ENCODE results near the gene NFIA.

The NFIA gene

DNA sequence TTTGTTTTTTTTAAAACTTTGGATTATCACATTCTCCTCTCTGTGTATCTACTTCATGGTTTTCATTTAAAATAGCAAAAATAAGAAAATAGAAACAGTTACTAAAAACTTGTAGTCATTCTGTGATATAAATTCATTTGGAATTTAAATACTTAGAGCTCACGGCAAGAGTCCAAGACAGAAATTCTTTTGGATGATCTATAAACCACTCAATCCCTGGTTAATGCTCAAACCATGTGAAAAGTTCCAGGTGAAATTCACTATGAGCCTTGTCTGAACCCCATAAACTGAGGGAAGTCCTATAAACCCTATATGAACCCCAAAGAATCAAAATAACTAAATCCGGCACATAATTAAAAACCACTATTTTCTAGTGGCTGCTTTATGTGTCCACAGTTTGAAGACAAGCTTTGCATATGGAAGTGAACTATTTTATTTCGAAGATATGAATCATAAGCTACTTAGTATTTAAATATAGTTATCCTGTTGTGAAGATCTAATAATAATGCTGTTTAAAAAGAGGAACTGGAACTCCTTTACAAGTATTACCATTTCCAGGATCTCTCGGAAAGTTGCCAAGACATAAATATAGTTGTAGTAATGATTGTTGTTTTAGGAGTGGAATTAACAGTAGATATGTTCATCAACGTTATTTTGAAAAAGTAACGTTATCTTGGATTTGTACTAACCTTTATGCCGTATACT is 163.5 kb downstream of the NFIA start:
- DNase-seq (ENCODE audit: low read depth, low spot score), result no peak

DNA sequence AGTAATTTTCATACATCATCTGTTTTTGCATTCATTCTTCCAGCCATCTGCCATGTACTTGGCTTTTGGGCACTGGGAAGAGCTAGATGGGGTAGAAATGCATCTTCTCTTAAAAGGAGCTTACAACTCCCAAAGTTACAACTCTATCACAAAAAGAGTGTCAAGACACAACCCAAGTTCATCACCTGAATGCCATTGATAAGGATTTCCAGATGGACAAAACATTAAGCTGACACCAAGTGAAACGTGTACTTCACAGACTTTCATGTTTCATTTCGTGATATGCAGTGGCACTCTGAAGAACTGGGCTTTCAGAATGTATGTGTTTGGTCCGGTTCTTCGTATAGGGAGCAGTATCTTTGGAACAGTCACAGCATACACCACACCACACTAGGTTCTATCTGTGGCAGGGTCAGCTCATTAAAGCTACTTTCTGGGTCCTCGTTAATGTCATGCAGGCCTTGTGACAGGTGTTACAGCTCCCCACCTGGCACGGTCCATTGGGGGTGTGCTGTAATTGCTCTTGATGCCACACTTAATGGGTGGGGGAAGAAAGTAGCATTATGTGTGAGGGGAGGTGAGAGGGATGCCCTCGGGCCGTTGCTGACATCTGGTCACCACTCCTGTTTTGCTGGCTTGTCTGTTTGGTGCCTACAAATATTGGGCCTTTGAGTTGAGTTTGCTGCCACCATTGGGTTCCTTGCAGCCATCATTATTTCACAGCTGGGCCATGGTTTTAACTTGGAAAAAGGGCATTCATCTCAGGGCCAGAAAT is 164.9 kb downstream of the NFIA start:
- no peak for DNase-seq (ENCODE audit: low read depth, low spot score)

DNA sequence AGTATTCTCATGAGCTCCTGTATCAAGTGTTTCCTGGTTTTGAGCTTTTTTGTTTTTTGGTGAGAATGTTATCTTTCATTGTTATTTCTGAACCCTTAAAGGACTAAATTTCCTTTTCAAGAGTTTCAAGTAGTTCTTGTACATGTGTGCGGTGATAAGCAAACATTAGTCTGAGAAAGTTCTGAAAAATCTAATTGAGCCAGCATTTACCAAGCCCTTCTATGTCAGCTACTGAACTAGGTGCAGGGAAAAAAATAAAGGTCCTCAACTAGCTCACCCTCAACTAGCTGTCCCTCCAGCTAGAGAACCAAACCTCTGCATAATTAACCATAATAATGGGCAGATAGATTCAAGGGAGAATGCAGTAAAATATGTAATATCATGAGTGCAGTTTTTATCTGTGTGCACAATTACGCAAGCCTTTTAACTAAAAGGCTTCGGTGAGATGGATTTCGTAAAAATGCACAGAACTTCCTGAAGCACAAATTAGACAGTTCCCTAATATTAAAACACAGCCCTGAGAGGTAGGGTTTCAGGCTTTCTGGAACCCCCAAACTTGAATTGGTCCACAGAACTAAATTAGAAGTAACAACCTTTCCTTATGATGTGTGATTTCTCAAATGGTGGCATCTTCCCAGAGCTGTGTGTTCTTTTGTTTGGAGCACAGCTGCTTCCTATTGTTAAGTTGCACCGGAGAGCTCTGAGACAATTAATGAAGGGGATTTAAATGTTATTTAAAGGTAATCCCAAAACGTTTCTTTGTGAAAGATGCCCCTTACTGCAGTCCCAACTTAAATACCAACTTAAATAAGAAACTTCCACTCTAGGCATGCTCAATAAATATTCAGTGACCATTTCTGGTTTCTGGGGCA is 165.8 kb downstream of the NFIA start:
- no peak for DNase-seq (ENCODE audit: low read depth, low spot score)

GRCh38 chr1:61250933-61251332 is 168.6 kb downstream of the NFIA start:
- DNase-seq (ENCODE audit: low read depth, low spot score), result no peak

DNA sequence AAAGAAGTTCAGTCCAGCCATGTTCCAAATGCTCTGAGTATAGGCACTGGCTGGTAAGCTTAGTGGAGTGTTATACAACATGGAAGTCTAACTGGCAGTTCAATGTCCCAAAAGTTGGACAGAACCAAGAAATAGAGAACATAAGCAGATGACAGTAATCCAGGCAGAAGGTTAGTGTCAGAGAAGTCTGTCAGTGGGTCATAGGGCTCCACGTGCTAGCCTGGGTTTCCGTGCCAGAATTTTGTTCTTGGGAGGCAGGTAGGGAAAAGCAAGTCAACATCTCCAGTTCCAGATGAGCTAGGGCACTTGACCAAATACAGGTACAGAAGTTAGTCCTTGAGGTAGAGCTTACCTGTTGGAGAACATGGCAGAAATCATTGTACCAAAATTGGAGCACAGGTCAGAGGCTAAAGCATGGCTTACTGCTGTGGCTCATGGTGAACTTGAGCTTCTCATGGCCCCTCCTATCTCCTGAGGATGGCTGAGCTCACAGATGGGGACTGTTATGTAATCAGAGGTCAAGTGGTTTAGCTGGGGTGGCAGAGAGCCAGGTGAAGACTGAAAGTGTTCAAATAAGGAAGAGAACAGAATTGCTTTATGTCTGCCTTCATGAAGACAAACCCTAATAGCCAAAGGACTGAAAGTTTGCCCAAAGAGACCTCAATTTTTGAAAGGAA is 170.8 kb downstream of the NFIA start:
- DNase-seq (ENCODE audit: low read depth, low spot score), result no peak

DNA sequence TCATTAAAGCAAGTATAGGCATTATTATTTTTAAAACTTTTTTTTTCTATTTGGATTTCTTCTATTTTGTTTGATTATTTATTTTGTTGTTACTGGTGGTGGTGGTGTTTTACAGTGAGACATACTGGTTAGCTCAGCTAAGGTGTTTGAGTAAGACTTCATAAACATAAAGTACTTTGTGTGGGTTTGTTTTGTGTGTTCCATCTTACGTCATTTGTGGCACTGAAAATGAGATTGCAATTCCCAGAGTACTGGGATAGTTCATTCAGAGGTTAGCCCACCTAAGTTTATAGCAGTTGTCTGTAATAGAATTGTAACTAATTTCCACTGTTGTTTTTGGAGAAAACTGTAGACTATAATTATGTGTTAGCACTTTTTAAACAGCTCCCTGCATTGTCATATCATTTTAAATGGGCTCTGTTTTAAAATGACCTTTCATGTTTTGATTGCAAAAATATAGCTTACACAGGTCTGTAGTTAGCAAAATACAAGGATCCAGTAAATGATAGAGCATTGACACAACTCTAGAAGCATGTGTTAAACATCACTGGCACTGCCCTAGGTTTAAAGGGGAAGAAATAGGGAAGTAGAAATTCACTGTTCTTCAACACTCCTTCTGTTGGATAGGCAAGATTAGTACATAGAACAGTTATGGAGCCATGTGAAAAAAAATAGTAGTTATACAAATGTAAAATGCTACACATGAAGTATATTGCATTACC is 171.7 kb downstream of the NFIA start:
- DNase-seq (ENCODE audit: low read depth, low spot score), result no peak

DNA sequence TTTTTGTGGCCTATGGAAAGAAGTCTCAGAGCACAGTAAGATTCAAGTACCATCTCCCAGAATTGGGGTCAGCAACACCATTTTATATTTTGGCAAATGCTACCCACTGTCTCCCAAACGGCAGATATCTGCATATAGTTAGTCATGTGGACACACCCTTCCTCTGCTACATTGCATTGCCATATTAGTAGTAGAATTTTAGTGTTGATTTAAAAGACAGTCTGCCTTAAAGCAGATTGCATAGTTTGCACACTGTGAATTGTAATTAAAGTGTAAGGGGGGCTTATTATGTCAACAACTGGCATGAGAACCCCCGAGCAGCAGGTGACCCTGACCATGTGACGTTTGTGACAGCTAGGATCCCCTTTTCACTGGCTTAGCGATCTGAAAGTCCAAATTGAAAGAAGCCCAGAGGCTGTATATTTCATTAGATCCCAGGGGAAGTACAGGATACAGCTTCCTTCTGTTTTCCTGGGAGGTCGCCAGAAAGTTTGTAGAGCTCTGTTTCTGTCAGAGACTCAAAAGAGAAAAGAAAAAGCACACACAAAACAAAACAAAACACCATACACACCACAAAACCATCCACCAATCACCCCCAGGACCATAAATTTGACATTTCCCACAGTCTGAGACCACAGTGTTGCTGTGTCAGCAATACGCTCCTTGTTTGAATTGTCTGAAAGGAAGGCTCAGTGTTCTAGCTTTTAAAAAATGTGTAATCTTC is 172.4 kb downstream of the NFIA start:
- peak; percentile 48 for DNase-seq (ENCODE audit: low read depth, low spot score)

DNA sequence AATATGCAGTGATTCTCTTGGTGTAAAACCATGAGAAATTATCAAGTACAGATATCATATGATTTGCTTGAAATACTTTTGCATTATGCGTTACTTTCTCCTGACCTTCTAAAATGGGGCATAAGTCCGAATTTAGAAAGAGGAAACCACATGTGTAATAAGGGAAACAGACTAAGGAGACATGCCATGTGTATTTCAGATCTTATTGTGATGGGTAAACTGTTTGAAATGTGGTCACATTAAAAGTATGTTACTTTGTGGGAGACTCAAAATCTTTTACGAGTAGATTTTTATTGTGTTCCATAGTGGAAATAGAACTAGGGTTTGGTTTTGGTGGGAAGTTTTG is 173.0 kb downstream of the NFIA start:
- DNase-seq (ENCODE audit: low read depth, low spot score), result no peak

- no peak for DNase-seq (ENCODE audit: low read depth, low spot score)
Observed at GRCh38 chr1:61259379-61260148, 177.2 kb downstream of the NFIA start.

DNA sequence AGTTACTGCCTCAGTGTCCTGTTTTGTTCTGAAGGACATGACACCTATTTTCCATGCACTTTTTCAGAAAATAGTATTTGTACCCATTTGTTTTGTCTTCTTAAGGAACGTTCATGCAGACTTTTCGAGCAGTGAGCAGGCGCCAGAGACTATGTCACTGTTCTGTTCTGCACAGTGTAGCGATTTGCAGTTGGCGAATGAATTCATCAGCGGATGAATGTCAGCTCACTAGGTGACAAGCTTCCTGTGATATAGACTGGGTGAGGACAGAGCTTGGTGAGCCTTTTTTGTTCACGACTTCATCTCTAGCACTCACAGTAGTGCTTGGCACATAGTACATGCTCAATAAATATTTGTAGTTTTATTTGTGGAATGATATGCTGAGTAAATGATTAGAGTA is 177.8 kb downstream of the NFIA start:
- no peak for DNase-seq (ENCODE audit: low read depth, low spot score)

GRCh38 chr1:61261595-61261994 is 179.2 kb downstream of the NFIA start:
- DNase-seq (ENCODE audit: low read depth, low spot score), result peak; percentile 38

DNA sequence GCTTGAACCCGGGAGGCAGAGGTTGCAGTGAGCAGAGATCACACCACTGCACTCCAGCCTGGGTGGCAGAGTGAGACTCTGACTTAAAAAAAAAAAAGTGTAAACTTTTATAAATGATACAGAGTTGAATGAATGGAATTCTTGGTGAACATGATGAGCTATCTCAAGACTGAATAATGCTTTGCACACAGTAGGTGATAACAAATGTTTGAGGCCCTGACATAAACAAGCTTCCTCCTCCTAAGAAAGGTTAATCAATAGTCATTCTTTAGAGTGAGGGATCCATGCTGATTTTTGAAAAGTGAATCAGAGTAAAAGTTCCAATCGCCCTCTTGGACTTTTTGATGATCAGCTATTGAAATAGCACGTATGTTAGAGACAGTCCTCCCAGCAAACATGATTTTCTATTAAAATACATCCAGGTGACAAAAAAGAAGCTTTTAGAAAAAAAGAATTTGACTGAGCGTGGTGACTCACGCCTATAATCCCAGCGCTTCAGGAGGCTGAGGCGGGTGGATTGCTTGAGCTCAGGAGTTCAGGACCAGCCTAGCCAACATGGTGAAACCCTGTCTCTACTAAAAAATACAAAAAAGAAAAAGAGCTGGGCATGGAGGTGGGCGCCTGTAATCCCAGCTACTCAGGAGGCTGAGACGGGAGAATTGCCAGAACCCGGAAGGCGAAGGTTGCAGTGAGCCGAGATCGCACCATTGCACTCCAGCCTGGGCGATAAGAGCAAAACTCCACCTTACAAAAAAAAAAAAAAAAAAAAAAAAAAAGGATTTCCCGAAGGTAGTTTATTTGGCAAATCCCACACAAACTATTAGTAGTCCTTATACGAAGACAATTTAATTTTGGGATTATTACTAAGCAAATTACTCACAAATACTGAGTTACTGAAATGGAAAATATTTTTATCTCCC is 181.8 kb downstream of the NFIA start:
- DNase-seq (ENCODE audit: low read depth, low spot score), result no peak

DNA sequence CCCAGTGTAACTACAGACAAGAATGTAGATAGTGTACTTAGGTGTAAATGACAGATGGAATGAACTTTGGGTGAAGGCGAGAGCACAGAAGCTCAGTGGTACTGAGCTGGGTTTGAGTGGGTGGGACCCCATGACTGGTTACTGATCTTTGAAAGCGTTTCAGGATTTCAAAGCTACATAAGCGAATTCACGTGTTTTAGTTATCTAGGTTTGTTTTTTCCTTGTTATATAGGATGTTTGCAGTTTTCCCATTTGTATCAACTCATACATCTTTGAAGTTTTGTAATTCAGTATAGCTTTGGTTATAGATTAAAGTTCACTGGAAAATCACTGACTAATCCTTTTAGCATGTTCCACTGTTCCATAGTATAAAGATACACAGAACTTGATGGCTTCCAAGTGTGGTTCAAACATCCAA is 182.5 kb downstream of the NFIA start:
- no peak for DNase-seq (ENCODE audit: low read depth, low spot score)

- DNase-seq (ENCODE audit: low read depth, low spot score), result no peak
Observed at GRCh38 chr1:61265665-61266064, 183.3 kb downstream of the NFIA start.

- no peak for DNase-seq (ENCODE audit: low read depth, low spot score)
Observed at GRCh38 chr1:61266738-61267137, 184.4 kb downstream of the NFIA start.

- no peak for DNase-seq (ENCODE audit: low read depth, low spot score)
Observed at GRCh38 chr1:61268546-61269240, 186.3 kb downstream of the NFIA start.

- no peak for DNase-seq (ENCODE audit: low read depth, low spot score)
Observed at GRCh38 chr1:61269602-61270001, 187.2 kb downstream of the NFIA start.

DNA sequence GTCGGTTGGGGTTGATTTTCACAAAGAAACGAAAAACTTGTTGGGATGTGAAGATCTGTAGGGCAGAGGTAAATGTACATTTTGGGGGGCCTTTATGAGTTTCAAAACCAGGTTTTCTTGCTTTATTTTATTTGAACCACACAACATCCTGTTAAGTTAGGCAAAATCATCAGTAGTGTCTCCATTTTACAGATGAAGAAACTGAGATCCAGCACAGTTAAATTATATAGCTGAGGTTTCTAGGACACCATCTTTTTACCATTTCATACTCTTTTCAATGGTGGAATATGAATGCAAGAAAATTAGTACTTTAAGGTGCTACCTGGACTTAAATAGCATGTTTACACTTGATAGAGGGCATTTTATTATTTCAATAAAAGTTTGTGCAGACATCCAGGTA is 187.7 kb downstream of the NFIA start:
- DNase-seq (ENCODE audit: low read depth, low spot score), result no peak
